GM18508 (cell line): Measurements from ENCODE around the gene DES.

Source experiments
- ATAC-seq: cut with Tn5 transposase; IDR thresholded peaks from one replicate; pipeline ENCODE4 v1.9.1; 2021; ENCODE audit warnings: moderate number of reproducible peaks; ENCODE audit not compliant: insufficient read depth, unreplicated experiment

DES gene

DNA sequence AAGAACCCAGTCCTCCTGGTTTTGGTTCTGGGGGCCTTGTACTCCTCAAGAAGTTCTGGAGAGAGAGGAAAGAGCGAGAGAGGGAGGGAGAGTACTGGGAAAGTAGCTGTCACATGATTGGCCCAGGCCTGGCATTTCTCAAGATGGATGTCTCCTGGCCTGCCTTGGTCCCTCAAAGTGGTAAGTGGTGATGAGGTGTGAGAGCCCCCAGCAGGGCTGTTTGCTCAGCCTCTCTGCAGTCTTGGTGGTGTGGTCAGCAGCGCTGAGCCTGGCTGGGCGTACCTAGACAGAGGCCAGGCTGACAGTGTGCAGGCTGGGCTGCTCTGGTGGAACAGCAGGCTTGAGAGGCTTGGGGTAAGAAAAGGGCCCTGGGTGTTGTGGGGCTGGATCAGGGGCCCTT lies 19.0 kb downstream of the DES start:
- no peak for ATAC-seq

GRCh38 chr2:219437690-219438206 lies 19.6 kb downstream of the DES start:
- no peak for ATAC-seq

DNA sequence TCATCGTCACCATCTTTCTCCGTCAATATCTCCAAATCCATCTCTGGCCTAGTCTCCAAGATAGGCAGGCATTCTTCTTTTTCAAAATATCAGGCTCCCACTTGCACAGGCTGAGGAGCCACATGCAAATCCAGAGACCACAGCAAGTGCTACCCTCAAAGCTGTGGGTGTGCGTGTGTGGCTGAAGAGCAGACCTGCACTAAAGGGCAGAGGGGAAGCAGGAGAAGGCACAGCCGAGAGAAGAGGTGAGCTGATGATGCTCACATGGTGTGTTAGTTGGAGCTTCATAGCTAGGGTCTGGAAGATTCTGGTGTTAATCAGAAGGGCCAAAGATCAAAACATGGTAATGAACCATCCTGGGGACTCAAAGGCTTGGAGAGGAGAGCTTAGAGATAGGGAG lies 20.3 kb downstream of the DES start:
- no peak for ATAC-seq

- no peak for ATAC-seq
Observed at GRCh38 chr2:219439506-219439905, 21.3 kb downstream of the DES start.

GRCh38 chr2:219440388-219441256 lies 22.4 kb downstream of the DES start:
- no peak for ATAC-seq

DNA sequence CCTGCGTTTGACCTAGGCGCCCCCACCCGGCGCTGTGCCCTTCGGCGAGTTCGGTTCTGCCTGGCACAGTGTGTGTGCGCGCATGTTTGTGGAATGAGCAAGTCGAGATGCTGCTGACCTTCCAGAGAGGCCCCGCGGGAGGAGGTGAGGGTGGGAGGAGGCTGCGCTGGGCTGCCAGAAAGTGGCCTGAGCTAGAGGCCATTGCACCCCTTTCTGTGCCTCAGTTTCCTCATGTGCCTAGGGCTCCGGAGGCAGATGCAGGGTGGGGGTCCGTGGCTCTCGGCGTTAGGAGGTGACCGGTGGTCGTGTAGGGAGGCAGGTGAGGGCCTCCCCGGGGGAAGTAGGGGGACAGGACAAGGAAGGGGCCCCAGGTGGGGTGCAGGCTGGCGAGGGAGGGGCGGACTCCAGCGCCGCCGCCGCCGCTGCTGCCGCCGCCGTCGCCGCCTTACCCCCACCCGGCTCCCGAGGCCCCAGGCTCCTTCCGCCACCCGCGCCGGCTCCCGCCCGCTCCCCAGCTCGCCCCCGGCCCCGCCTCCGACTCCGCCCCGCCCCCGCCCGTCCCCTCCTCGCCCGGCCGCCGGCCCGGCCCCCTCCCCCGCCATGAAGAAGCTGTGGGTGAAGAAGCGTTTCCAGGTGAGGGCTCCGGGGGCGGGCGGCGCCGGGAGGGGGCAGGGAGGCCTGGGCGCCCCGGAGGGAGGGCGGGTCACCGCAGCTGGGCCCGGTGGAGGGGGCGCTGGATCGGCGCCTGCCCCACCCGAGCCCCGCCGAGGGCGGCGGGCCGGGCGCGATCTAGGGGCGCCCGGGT lies 23.5 kb downstream of the DES start:
- ATAC-seq: no peak

GRCh38 chr2:219442256-219443015 lies 24.3 kb downstream of the DES start:
- ATAC-seq: no peak

GRCh38 chr2:219443016-219443696 lies 25.0 kb downstream of the DES start:
- no peak for ATAC-seq

- ATAC-seq: no peak
Observed at GRCh38 chr2:219443697-219444023, 25.5 kb downstream of the DES start.

DNA sequence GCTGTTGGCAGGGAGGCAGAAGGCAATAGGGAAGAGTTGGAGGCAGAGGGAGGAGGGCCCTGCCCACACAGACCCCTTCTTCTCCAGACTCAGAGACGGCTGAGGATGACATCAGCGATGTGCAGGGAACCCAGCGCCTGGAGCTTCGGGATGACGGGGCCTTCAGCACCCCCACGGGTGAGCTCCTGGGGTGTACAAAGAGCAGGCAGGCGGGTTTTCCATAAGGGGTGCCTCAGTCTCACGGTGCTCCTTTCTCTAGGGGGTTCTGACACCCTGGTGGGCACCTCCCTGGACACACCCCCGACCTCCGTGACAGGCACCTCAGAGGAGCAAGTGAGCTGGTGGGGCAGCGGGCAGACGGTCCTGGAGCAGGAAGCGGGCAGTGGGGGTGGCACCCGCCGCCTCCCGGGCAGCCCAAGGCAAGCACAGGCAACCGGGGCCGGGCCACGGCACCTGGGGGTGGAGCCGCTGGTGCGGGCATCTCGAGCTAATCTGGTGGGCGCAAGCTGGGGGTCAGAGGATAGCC lies 26.5 kb downstream of the DES start:
- ATAC-seq: no peak

- no peak for ATAC-seq
Observed at GRCh38 chr2:219445220-219445640, 27.1 kb downstream of the DES start.

DNA sequence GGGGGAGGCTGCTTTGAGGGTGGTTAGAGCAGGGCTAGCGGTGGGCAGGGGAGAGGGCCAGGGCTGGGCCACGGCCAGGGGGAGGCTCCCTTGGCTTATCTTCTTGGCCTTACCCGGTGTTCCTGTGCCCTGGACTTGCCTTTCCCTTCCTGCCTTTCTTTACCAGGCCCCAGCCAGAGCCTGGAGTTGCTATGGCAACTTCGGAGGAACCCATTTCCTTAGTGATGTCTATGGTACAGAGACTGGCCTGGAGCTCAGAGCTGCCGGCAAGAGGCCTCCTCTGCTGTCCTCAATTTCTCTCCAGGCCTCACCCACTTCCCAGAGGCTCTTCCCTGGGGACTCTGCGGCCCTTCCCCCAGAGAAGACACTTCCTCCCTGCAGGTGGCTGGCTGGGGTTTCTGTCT lies 27.9 kb downstream of the DES start:
- no peak for ATAC-seq

DNA sequence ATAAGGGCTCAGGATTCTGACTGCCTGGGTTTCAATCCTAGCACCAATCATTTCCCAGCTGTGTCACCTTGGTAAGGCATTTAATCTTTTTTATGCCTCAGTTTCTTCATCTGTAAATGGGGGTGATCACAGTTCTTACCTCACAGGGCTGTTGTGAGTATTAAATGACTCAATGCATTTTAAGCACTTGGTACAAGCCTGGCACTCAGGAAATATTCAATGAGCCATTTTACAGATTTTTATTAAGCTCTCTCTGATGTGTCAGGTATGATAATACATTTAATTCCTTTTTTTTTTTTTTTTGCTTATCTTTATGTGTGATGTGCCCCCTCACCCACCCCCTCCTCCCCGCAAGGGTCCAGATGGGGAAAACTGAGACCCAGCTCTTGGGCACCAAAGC lies 28.5 kb downstream of the DES start:
- no peak for ATAC-seq

- no peak for ATAC-seq
Observed at GRCh38 chr2:219447242-219448098, 29.3 kb downstream of the DES start.

- ATAC-seq: no peak
Observed at GRCh38 chr2:219448099-219448775, 30.1 kb downstream of the DES start.

GRCh38 chr2:219448776-219449341 lies 30.7 kb downstream of the DES start:
- ATAC-seq: no peak

DNA sequence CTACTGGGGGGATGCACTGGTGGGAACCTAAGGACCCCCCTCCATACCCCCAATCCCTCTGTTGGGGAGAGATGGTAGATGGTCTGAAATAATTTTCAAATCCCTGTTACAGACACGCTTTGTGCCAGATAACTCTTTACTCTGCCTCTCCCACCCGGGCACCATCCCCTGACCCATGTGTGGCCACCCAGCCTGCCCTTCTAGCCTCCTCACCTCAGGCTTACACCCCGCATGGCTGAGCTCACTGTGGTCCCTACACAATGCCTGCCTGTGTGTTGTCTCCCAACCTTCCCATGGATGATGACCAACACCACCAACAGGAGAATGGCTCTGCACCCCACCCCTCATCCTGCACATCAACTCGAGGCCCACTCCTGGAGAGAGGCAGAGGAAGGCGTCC lies 31.4 kb downstream of the DES start:
- ATAC-seq: no peak
